ENCODE results near the gene EXOC7.
"Not testable (repeated sequence)": the region's sequence is repeated elsewhere in the genome, so short reads cannot be mapped to it uniquely, and the experiment has no call there.

EXOC7 gene

DNA sequence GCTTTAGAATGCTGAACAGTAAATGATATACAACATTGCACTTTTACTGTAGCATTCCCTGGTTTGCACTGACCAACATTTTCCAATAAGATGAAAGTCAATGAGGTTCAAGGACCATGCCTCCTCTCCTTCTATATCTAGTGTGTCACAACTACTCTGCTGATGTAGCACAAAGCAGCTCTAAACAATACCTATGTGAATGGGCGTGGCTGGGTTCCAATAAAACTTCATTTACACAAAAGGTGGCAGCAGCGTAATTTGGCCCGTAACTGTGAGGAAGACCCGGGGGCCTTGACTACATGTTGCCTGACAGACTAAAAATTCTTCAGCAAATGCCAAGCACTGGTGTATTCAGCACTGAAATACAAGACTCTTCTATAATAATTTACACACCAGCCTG is 37.8 kb downstream of the EXOC7 start:
- DNase-seq (ENCODE audit: low read depth), result no peak
- TF ChIP-seq, protein P1, sequence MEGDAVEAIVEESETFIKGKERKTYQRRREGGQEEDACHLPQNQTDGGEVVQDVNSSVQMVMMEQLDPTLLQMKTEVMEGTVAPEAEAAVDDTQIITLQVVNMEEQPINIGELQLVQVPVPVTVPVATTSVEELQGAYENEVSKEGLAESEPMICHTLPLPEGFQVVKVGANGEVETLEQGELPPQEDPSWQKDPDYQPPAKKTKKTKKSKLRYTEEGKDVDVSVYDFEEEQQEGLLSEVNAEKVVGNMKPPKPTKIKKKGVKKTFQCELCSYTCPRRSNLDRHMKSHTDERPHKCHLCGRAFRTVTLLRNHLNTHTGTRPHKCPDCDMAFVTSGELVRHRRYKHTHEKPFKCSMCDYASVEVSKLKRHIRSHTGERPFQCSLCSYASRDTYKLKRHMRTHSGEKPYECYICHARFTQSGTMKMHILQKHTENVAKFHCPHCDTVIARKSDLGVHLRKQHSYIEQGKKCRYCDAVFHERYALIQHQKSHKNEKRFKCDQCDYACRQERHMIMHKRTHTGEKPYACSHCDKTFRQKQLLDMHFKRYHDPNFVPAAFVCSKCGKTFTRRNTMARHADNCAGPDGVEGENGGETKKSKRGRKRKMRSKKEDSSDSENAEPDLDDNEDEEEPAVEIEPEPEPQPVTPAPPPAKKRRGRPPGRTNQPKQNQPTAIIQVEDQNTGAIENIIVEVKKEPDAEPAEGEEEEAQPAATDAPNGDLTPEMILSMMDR (IDR thresholded peaks at IDR 0.05; ENCODE audit: insufficient read depth, low read depth, low read length, missing control alignments), result no peak
- H3K4me3 ChIP-seq (ENCODE audit: low read depth, low read length), result no peak overlapping the region

DNA sequence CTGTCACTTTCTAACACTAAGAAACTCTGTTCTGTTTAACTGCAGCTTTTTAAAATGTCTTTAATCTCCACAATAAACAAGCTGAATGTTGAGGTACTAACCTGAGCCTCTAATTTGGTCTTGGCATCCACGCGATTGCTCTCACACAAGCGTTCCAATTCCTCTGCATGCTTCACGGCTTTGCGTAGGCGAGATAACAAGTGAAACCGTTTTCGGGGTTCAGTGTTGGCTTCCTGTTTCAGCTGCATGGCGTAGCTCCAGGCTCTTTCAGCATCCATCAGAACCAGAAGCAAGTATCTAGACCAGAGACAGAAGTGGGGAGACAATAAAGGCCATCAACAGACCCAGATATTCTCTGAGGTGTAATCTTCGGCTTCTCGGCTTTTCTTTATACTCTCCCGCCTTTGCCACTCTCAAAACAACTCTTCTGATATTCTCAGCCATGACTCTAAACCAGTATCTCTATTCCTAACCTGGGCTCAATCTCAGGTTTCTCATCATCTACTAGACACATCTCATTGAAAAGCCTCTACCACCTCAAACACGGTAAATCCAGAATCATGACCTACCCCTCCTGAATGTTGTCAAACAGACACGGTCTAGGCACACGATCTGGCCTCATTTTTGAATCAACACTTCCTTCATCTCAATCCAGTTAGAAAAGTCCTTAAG is 39.6 kb downstream of the EXOC7 start:
- no peak overlapping the region for H3K4me3 ChIP-seq (ENCODE audit: low read depth, low read length)
- TF ChIP-seq, protein P1 (IDR thresholded peaks at IDR 0.05; ENCODE audit: insufficient read depth, low read depth, low read length, missing control alignments), result no peak
- peak; percentile 85 for DNase-seq (ENCODE audit: low read depth)

DNA sequence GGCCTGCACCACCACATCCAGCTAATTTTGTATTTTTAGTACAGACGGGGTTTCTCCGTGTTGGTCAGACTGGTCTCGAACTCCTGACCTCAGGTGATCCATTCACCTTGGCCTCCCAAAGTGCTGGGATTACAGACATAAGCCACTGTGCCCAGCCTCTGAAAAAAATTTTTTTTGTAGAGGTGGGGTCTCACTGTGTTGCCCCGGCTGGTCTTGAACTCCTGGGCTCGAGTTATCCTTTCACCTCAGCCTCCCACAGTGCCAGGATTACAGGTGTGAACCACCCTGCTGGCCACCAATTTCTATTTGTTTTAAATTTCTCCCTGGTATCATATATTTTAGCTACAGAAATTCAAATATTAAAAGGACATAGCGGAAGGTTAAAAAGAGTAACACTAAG is 45.3 kb downstream of the EXOC7 start:
- H3K4me3 ChIP-seq (ENCODE audit: low read depth, low read length); DNase-seq (ENCODE audit: low read depth): not testable (repeated sequence)

DNA sequence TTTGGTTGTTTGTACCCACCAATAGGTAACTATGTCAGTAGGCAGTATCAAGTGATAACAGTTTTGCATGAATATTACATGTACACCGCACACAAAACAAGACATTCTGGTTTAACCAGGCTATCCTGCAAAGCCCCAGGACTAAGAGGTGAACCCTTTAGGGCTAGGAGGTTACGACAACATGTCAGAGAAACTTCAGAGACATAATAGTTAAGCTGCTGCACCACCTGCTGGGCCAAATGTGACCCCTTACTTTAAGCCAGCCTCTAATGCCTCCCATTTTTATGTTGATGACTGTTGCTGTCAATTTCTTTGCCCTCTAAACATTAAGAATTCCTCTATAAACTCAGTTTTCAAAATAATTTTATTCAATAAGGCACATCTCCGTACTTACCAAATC is 46.7 kb downstream of the EXOC7 start:
- H3K4me3 ChIP-seq (ENCODE audit: low read depth, low read length), result no peak overlapping the region
- TF ChIP-seq, protein P1 (IDR thresholded peaks at IDR 0.05; ENCODE audit: insufficient read depth, low read depth, low read length, missing control alignments), result no peak
- no peak for DNase-seq (ENCODE audit: low read depth)

DNA sequence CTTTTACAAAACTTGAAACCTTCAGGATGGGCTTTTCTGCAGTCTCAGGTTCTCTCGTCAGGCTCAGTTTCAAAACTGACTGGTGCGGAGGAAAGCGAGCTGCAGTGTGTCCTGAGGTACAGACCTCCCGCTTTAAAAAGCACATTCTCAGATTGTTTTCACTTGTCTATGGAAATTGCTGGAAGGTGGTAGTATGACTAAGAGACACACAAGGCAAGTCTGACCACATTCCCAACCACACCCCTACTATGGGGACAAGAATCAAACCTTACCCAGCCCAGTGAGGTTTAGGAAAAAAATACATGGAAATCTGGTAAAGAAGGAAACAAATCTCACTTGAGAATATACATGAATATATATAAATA is 49.5 kb downstream of the EXOC7 start:
- DNase-seq (ENCODE audit: low read depth), result no peak
- TF ChIP-seq, protein P1 (IDR thresholded peaks at IDR 0.05; ENCODE audit: insufficient read depth, low read depth, low read length, missing control alignments), result no peak
- no peak overlapping the region for H3K4me3 ChIP-seq (ENCODE audit: low read depth, low read length)

DNA sequence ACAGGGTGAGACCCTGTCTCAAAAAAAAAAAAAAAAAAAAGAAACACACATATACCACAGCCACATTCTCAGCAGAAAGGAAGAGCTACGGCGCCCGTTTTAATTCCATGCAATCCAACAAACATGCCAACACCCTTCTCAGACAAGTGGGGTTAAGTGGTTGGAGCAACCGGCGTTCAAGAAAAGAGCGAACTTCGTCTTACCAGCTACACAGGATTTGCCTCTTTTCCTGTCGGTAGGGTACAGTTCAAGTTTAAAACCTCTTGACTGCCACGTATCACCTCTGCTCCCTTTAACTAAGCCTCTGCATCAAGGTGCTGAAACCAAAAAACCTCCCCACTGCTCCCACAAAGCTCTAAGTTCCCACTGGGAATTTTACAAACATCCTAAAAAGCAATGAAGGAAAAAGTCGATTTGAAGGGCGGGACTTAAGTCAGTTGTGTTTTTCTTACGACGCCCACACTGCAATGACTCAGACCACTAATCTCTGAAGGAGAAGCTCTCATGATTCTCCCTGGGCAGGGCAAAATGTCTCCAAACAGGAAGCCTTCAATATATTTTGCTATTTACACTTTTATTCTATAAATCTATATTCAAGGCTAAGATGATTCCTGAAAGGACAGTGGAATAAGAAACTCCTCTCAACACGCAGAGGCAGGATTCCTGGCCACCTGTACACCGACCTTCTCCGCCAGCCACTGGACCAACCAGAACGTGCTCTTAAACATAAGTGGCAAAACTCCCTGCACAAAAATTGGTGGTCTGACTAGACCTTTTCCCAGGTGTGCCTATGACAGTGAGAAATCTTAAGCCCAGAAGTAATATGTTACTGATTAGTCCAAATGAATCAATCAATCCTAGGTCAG is 50.1 kb downstream of the EXOC7 start:
- no peak overlapping the region for H3K4me3 ChIP-seq (ENCODE audit: low read depth, low read length)
- DNase-seq (ENCODE audit: low read depth), result no peak
- TF ChIP-seq, protein P1 (IDR thresholded peaks at IDR 0.05; ENCODE audit: insufficient read depth, low read depth, low read length, missing control alignments), result no peak

DNA sequence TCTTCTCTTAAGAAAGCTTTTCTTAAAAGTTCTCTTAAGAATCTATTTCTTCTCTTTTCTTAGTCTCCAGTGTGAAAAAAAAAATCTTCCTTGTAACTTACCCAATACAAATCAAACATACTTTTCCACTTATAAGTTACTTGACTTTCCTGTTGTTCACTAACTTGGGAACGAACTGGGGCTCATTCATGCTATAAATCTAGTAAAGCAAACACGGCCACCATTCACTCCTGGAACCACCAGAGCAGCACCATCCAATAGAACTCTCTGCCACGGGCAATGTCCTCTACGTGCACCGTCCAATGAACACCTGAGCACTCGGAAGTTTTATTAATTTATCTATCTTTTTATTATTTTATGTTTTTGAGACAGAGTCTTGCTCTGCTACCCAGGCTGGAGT is 52.0 kb downstream of the EXOC7 start:
- TF ChIP-seq, protein P1 (IDR thresholded peaks at IDR 0.05; ENCODE audit: insufficient read depth, low read depth, low read length, missing control alignments), result no peak
- DNase-seq (ENCODE audit: low read depth), result no peak
- no peak overlapping the region for H3K4me3 ChIP-seq (ENCODE audit: low read depth, low read length)

All from GM12865 (cell line).